ENCODE measurements around the gene FOXI1.

- TF ChIP-seq CTCF (IDR thresholded peaks at IDR 0.05; ENCODE audit: poor library complexity) (no peak), EZH2 (IDR thresholded peaks at IDR 0.05; ENCODE audit: borderline replicate concordance) (no peak), EZH2phosphoT487 (IDR thresholded peaks at IDR 0.05; ENCODE audit: low read depth, severe bottlenecking, unreplicated experiment) (no peak)
These were observed 42.9 kb downstream of the FOXI1 start for GRCh38 chr5:170148430-170149205.

Data from hepatocyte (in vitro differentiated cells).